Neuronal stem cell (in vitro differentiated cells): Measurements from ENCODE around the gene GASK1A.
A peak's percentile ranks its signal among the peaks of the same experiment; 100 is the strongest.
"Not testable (repeated sequence)": the region's sequence is repeated elsewhere in the genome, so short reads cannot be mapped to it uniquely, and the experiment has no call there.

Source experiments
- DNase-seq: peaks from one replicate; pipeline ENCODE4 v3.0.0-alpha.2; 2013; ENCODE audit warnings: low spot score
- H2AFZ ChIP-seq: one replicate; pipeline ENCODE4 v1.6.1; 2013; ENCODE audit warnings: mild to moderate bottlenecking, low read length, inconsistent platforms
- H2AK5ac ChIP-seq: 2 replicates; pipeline ENCODE4 v1.6.1; 2013; ENCODE audit warnings: low read depth, mild to moderate bottlenecking, inconsistent platforms, low read length, moderate library complexity, mixed read lengths
- H2BK120ac ChIP-seq: 2 replicates; pipeline ENCODE4 v1.6.1; 2013; ENCODE audit warnings: low read depth, mild to moderate bottlenecking, inconsistent platforms, low read length, moderate library complexity, mixed read lengths
- H2BK12ac ChIP-seq: one replicate; pipeline ENCODE4 v1.6.1; 2013; ENCODE audit warnings: low read length, inconsistent platforms
- H2BK15ac ChIP-seq: 2 replicates; pipeline ENCODE4 v1.6.1; 2013; ENCODE audit warnings: mild to moderate bottlenecking, low read length, inconsistent platforms, mixed read lengths
- H2BK5ac ChIP-seq: one replicate; pipeline ENCODE4 v1.6.1; 2013; ENCODE audit warnings: inconsistent platforms, mild to moderate bottlenecking, low read length, moderate library complexity
- H3K14ac ChIP-seq: one replicate; pipeline ENCODE4 v1.6.1; 2013; ENCODE audit warnings: low read length, inconsistent platforms
- H3K18ac ChIP-seq: 2 replicates; pipeline ENCODE4 v1.6.1; 2013; ENCODE audit warnings: low read length, inconsistent platforms
- H3K23ac ChIP-seq: 2 replicates; pipeline ENCODE4 v1.6.1; 2013; ENCODE audit warnings: low read depth, mild to moderate bottlenecking, mixed read lengths, low read length, inconsistent platforms; ENCODE audit not compliant: poor library complexity
- H3K27ac ChIP-seq: replicated peaks from 3 replicates; pipeline ENCODE4 v1.5.1; 2013; ENCODE audit warnings: low read length, inconsistent platforms
- H3K27me3 ChIP-seq, 3 experiments: 2 replicates each; pipeline ENCODE4 v1.6.1; 2013; ENCODE audit warnings: low read length in 3 of 3, mild to moderate bottlenecking in 2 of 3, inconsistent platforms in 1 of 3, low read depth in 1 of 3, mixed read lengths in 1 of 3, moderate library complexity in 1 of 3; ENCODE audit not compliant: control insufficient read depth in 3 of 3, insufficient read depth in 3 of 3
- H3K36me3 ChIP-seq, 2 donors: replicated peaks in 1 of 2; 2 replicates each; pipeline ENCODE4 v1.6.1; 2013; ENCODE audit warnings: low read length in 2 of 2; ENCODE audit not compliant: control insufficient read depth in 2 of 2, insufficient read depth in 2 of 2
- H3K4ac ChIP-seq: 2 replicates; pipeline ENCODE4 v1.6.1; 2013; ENCODE audit warnings: inconsistent platforms, mild to moderate bottlenecking, low read length, moderate library complexity
- H3K4me1 ChIP-seq, 2 donors: 1 replicate in 1 of 2; 2 replicates in 1 of 2; pipeline ENCODE4 v1.6.1; 2013; ENCODE audit warnings: low read length in 2 of 2, low read depth in 1 of 2; ENCODE audit not compliant: control insufficient read depth in 2 of 2, insufficient read depth in 1 of 2
- H3K4me2 ChIP-seq: one replicate; pipeline ENCODE4 v1.6.1; 2013; ENCODE audit warnings: mild to moderate bottlenecking, low read length, inconsistent platforms; ENCODE audit not compliant: insufficient read depth, poor library complexity, severe bottlenecking
- H3K4me3 ChIP-seq, 2 donors: 2 replicates each; pipeline ENCODE4 v1.5.1; 2013; ENCODE audit warnings: low read length in 2 of 2, mild to moderate bottlenecking in 2 of 2, inconsistent platforms in 1 of 2, moderate library complexity in 1 of 2
- H3K79me1 ChIP-seq: one replicate; pipeline ENCODE4 v1.6.1; 2013; ENCODE audit warnings: low read depth, mild to moderate bottlenecking, inconsistent platforms, low read length, moderate library complexity
- H3K9ac ChIP-seq: one replicate; pipeline ENCODE4 v1.6.1; 2013; ENCODE audit warnings: mild to moderate bottlenecking, low read depth, low read length, inconsistent platforms; ENCODE audit not compliant: poor library complexity
- H3K9me3 ChIP-seq, 2 donors: replicated peaks in 1 of 2; 2 replicates each; pipeline versions ENCODE3 to v1.6.1; 2013; ENCODE audit warnings: low read length in 2 of 2, mild to moderate bottlenecking in 2 of 2, inconsistent platforms in 1 of 2, low read depth in 1 of 2, mixed read lengths in 1 of 2, moderate library complexity in 1 of 2; ENCODE audit not compliant: control insufficient read depth in 2 of 2, insufficient read depth in 1 of 2
- H4K8ac ChIP-seq: one replicate; pipeline ENCODE4 v1.6.1; 2013; ENCODE audit warnings: low read depth, mild to moderate bottlenecking, inconsistent platforms, low read length, moderate library complexity
- H4K91ac ChIP-seq: one replicate; pipeline ENCODE4 v1.6.1; 2013; ENCODE audit warnings: low read length, low read depth, mild to moderate bottlenecking, inconsistent platforms; ENCODE audit not compliant: poor library complexity
- WGBS, 2 donors: extraction: QIAGEN DNeasy Blood & Tissue Kit; methylation state at CpG; one replicate each; pipeline ENCODE4 v1.1.7; 2013; ENCODE audit warnings: missing lambda C conversion rate in 2 of 2, mixed read lengths in 1 of 2; ENCODE audit not compliant: insufficient read length in 2 of 2, insufficient replicate concordance in 1 of 2; ENCODE audit errors: extremely low coverage in 2 of 2; 5-methylcytosine and 5-hydroxymethylcytosine counted together

The GASK1A gene

GRCh38 chr3:43062564-43063040 is 83.5 kb downstream of the GASK1A start:
- H2AFZ ChIP-seq: no peak overlapping the region
- no peak overlapping the region for H3K4me3 ChIP-seq
- H2BK120ac ChIP-seq: no peak overlapping the region
- no peak overlapping the region for H2BK12ac ChIP-seq
- H3K4me2 ChIP-seq: no peak overlapping the region
- no peak overlapping the region for H2BK5ac ChIP-seq
- no peaks in the 10 kb centered on the region for H3K4me1 ChIP-seq
- no peak overlapping the region for H3K9ac ChIP-seq
- H3K27me3 ChIP-seq: no peaks in the 10 kb centered on the region
- no peaks in the 10 kb centered on the region for H3K79me1 ChIP-seq
- no peak overlapping the region for H2BK15ac ChIP-seq
- H3K36me3 ChIP-seq: no peaks in the 10 kb centered on the region
- no peak overlapping the region for H4K91ac ChIP-seq
- H3K23ac ChIP-seq: no peak overlapping the region
- no CpG with 5 or more reads among the region's 8 CpGs for WGBS, 2 donors
- H3K27ac ChIP-seq: no peak overlapping the region
- H2AK5ac ChIP-seq: no peak overlapping the region
- no peak overlapping the region for H3K14ac ChIP-seq
- no peak overlapping the region for H3K18ac ChIP-seq
- no peak for DNase-seq
- H3K9me3 ChIP-seq: peaks cover 0 to 6% of the 10 kb centered on the region in 2 donors
- no peak overlapping the region for H4K8ac ChIP-seq
- H3K4ac ChIP-seq: no peak overlapping the region

GRCh38 chr3:43063114-43063513 is 84.0 kb downstream of the GASK1A start:
- DNase-seq: no peak
- H3K18ac ChIP-seq: no peak overlapping the region
- H3K79me1 ChIP-seq: no peaks in the 10 kb centered on the region
- no peak overlapping the region for H3K14ac ChIP-seq
- H4K8ac ChIP-seq: no peak overlapping the region
- H2AK5ac ChIP-seq: no peak overlapping the region
- no CpG with 5 or more reads among the region's 5 CpGs for WGBS, 2 donors
- peak overlapping the region in 1 of 2 donors; percentile 24 for H3K4me3 ChIP-seq
- H3K36me3 ChIP-seq: no peaks in the 10 kb centered on the region
- H2BK12ac ChIP-seq: no peak overlapping the region
- no peak overlapping the region for H3K27ac ChIP-seq
- H3K9ac ChIP-seq: no peak overlapping the region
- no peak overlapping the region for H3K23ac ChIP-seq
- no peak overlapping the region for H2BK5ac ChIP-seq
- no peak overlapping the region for H3K4ac ChIP-seq
- no peaks in the 10 kb centered on the region for H3K27me3 ChIP-seq
- peaks cover 0 to 6% of the 10 kb centered on the region in 2 donors for H3K9me3 ChIP-seq
- no peak overlapping the region for H2AFZ ChIP-seq
- H2BK15ac ChIP-seq: no peak overlapping the region
- no peak overlapping the region for H4K91ac ChIP-seq
- no peak overlapping the region for H2BK120ac ChIP-seq
- no peak overlapping the region for H3K4me2 ChIP-seq
- H3K4me1 ChIP-seq: no peaks in the 10 kb centered on the region

- not testable (repeated sequence) for H2BK15ac ChIP-seq, H2AFZ ChIP-seq, H3K79me1 ChIP-seq, H3K36me3 ChIP-seq, H3K14ac ChIP-seq, H3K4me2 ChIP-seq, H4K91ac ChIP-seq, H3K9ac ChIP-seq, H3K18ac ChIP-seq, H3K27ac ChIP-seq, H3K27me3 ChIP-seq, DNase-seq, H2BK5ac ChIP-seq, H3K9me3 ChIP-seq, H2BK12ac ChIP-seq, H3K4me3 ChIP-seq, H3K23ac ChIP-seq, H3K4me1 ChIP-seq, H2BK120ac ChIP-seq, H4K8ac ChIP-seq, H2AK5ac ChIP-seq, H3K4ac ChIP-seq
- WGBS, 2 donors: no CpG with 5 or more reads among the region's 5 CpGs
Measured at GRCh38 chr3:43070670-43071069, 91.6 kb downstream of the GASK1A start.

- no peak for DNase-seq
- Histone ChIP-seq H3K4me3 (no peak overlapping the region), H2BK12ac (no peak overlapping the region), H4K8ac (no peak overlapping the region), H2AK5ac (no peak overlapping the region), H2BK120ac (no peak overlapping the region), H3K79me1 (no peaks in the 10 kb centered on the region), H3K4ac (no peak overlapping the region), H3K23ac (no peak overlapping the region), H4K91ac (no peak overlapping the region), H3K9me3 (no peaks in the 10 kb centered on the region), H2BK5ac (no peak overlapping the region), H3K36me3 (no peaks in the 10 kb centered on the region), H3K9ac (no peak overlapping the region), H3K4me1 (no peaks in the 10 kb centered on the region), H3K4me2 (no peak overlapping the region), H3K14ac (no peak overlapping the region), H3K18ac (no peak overlapping the region), H2BK15ac (no peak overlapping the region), H3K27ac (no peak overlapping the region), H2AFZ (no peak overlapping the region), H3K27me3 (no peaks in the 10 kb centered on the region)
- WGBS, 2 donors: no CpG with 5 or more reads among the region's 7 CpGs
Measured at GRCh38 chr3:43071313-43071893, 92.3 kb downstream of the GASK1A start.
